OCI-LY7 (cell line): Measurements from ENCODE around the gene GALNT17. TPM values are rescaled to one million over a fixed set of nuclear protein-coding genes. Genes with fewer than 3 reads are reported as not detected.

Experiments
- BruUV-seq: library from RNA; stranded (reverse); fragments of 400-500 nt; replicated peaks from 2 replicates; lab custom pipeline; 2021; lab: Mats Ljungman, UMichigan
- CTCF ChIA-PET: fragments of 300-600 bp; sonication (Branson Sonifier 250); formaldehyde crosslinking; loops from one replicate; lab custom pipeline; 2022; ENCODE audit warnings: antibody characterized with exemption; ENCODE audit not compliant: unreplicated experiment; lab: Charles Lee
- POLR2A ChIA-PET: fragments of 300-600 bp; sonication (Branson Sonifier 250); formaldehyde crosslinking; loops from one replicate; lab custom pipeline; 2022; ENCODE audit warnings: antibody characterized with exemption; lab: Charles Lee
- DNase-seq: peaks from one replicate; pipeline ENCODE4 v3.0.0-alpha.2; 2015; ENCODE audit warnings: low spot score
- H2AFZ ChIP-seq: fragments of 200-600 bp; sonication (generic), shearing (Covaris generic); 2 replicates; pipeline ENCODE4 v1.6.1; 2014; ENCODE audit warnings: mild to moderate bottlenecking, antibody characterized with exemption, low read length, moderate library complexity
- H3K27ac ChIP-seq: fragments of 200-600 bp; sonication (generic); 2 replicates; pipeline ENCODE4 v1.5.1; 2014; ENCODE audit warnings: mixed run types, low read depth, mild to moderate bottlenecking, moderate library complexity, low read length, inconsistent platforms; ENCODE audit not compliant: poor library complexity, severe bottlenecking
- H3K36me3 ChIP-seq: fragments of 200-600 bp; sonication (generic); 2 replicates; pipeline ENCODE4 v1.6.1; 2014; ENCODE audit warnings: mild to moderate bottlenecking, antibody characterized with exemption, low read length, moderate library complexity, mixed read lengths; ENCODE audit not compliant: insufficient read depth
- H3K4me1 ChIP-seq: fragments of 200-600 bp; sonication (generic); 2 replicates; pipeline ENCODE4 v1.5.1; 2014; ENCODE audit warnings: mild to moderate bottlenecking, low read length; ENCODE audit not compliant: insufficient read depth, poor library complexity, severe bottlenecking
- H3K4me2 ChIP-seq: fragments of 200-600 bp; sonication (generic); 2 replicates; pipeline ENCODE4 v1.6.1; 2014; ENCODE audit warnings: mild to moderate bottlenecking, low read length
- H3K4me3 ChIP-seq: fragments of 200-600 bp; sonication (generic); 2 replicates; pipeline ENCODE4 v1.5.1; 2014; ENCODE audit warnings: mild to moderate bottlenecking, low read depth, low read length; ENCODE audit not compliant: poor library complexity, severe bottlenecking
- H3K79me2 ChIP-seq: fragments of 200-600 bp; sonication (generic); 2 replicates; pipeline ENCODE4 v1.6.1; 2016; ENCODE audit warnings: low read depth, mild to moderate bottlenecking, low read length, moderate library complexity, mixed read lengths; ENCODE audit not compliant: insufficient read depth
- H3K9me2 ChIP-seq: fragments of 200-600 bp; sonication (generic); 2 replicates; pipeline ENCODE4 v1.6.1; 2016; ENCODE audit warnings: mild to moderate bottlenecking, low read length, mixed read lengths; ENCODE audit not compliant: insufficient read depth
- H3K9me3 ChIP-seq: fragments of 200-600 bp; sonication (generic); 2 replicates; pipeline ENCODE4 v1.6.1; 2014; ENCODE audit warnings: mild to moderate bottlenecking, mixed run types, low read length, mixed read lengths
- H4K20me1 ChIP-seq: fragments of 200-600 bp; sonication (generic); 2 replicates; pipeline ENCODE4 v1.6.1; 2014; ENCODE audit warnings: mild to moderate bottlenecking, antibody characterized with exemption, low read length, moderate library complexity, mixed read lengths; ENCODE audit not compliant: insufficient read depth
- CTCF ChIP-seq: fragments of 200-600 bp; sonication (generic); conservative IDR thresholded peaks from 2 replicates; pipeline ENCODE4 v1.5.1; 2014; ENCODE audit warnings: mild to moderate bottlenecking, antibody characterized with exemption, low read length, moderate library complexity, mixed read lengths
- EZH2phosphoT487 ChIP-seq: fragments of 200-600 bp; sonication (generic); IDR thresholded peaks from 2 replicates; pipeline ENCODE4 v1.6.1; 2018; ENCODE audit warnings: low read depth, borderline replicate concordance, mild to moderate bottlenecking, mixed run types, antibody characterized with exemption, low read length, moderate library complexity, mixed read lengths
- intact Hi-C: fragments of 100-400 bp; cut with micrococcal nuclease; formaldehyde crosslinking; loops from one replicate; pipeline ENCODE4 v1.10.0; 2022; ENCODE audit not compliant: unreplicated experiment
- total RNA-seq, 2 experiments: library from RNA; depleted of rRNA in 1 of 2; stranded (reverse); fragments of >200 nt in 1 of 2; shearing (Covaris generic) in 1 of 2; gene quantifications; 2 replicates each; pipeline ENCODE4 v1.2.3, GENCODE V29; 2014 to 2022

Gene GALNT17
- total RNA-seq, 2 experiments from 2014 or later = not detected

GRCh38 chr7:71687831-71688599 is 556.1 kb downstream of the GALNT17 start:
- intact Hi-C loops = no loop called here
- H3K4me3 ChIP-seq = no peak overlapping the region
- H3K4me2 ChIP-seq = no peak overlapping the region
- BruUV-seq = no TSS peak
- no peaks in the 10 kb centered on the region for H3K36me3 ChIP-seq
- POLR2A ChIA-PET = interaction anchor here (0.6 kb wide), 1 partner anchor 251 kb away, joined by 3 read pairs; no protein-coding TSS in a partner anchor
- no peak for DNase-seq
- CTCF ChIA-PET = no interaction called here
- H3K4me1 ChIP-seq = no peaks in the 10 kb centered on the region
- H3K9me3 ChIP-seq = no peaks in the 10 kb centered on the region
- no peak overlapping the region for H3K27ac ChIP-seq
- no peaks in the 10 kb centered on the region for H4K20me1 ChIP-seq
- H2AFZ ChIP-seq = no peak overlapping the region
- H3K9me2 ChIP-seq = no peaks in the 10 kb centered on the region
- no peak for TF ChIP-seq CTCF
- no peak for TF ChIP-seq EZH2phosphoT487
- H3K79me2 ChIP-seq = no peaks in the 10 kb centered on the region

- Histone ChIP-seq H3K9me2 (no peaks in the 10 kb centered on the region), H4K20me1 (no peaks in the 10 kb centered on the region), H3K27ac (no peak overlapping the region), H3K79me2 (no peaks in the 10 kb centered on the region), H3K4me3 (no peak overlapping the region), H3K4me1 (no peaks in the 10 kb centered on the region), H2AFZ (no peak overlapping the region), H3K9me3 (no peaks in the 10 kb centered on the region), H3K36me3 (no peaks in the 10 kb centered on the region), H3K4me2 (no peak overlapping the region)
- POLR2A ChIA-PET = interaction anchor here (0.6 to 1.1 kb wide), 2 partner anchors 11 to 498 kb away, joined by 3 to 4 read pairs; no protein-coding TSS in a partner anchor
- intact Hi-C loops = no loop called here
- no peak for DNase-seq
- BruUV-seq = no TSS peak
- CTCF ChIA-PET = no interaction called here
- TF ChIP-seq EZH2phosphoT487 (no peak), CTCF (no peak)
These were observed 559.6 kb downstream of the GALNT17 start for GRCh38 chr7:71691538-71691937.

GRCh38 chr7:71694665-71695064 is 562.7 kb downstream of the GALNT17 start:
- no peak overlapping the region for H2AFZ ChIP-seq
- H3K4me2 ChIP-seq = no peak overlapping the region
- no peak for DNase-seq
- intact Hi-C loops = no loop called here
- H3K9me3 ChIP-seq = no peaks in the 10 kb centered on the region
- TF ChIP-seq CTCF (no peak), EZH2phosphoT487 (no peak)
- no TSS peak for BruUV-seq
- no peaks in the 10 kb centered on the region for H3K79me2 ChIP-seq
- ChIA-PET CTCF (no interaction called here), POLR2A (no interaction called here)
- H3K4me1 ChIP-seq = no peaks in the 10 kb centered on the region
- no peak overlapping the region for H3K4me3 ChIP-seq
- no peaks in the 10 kb centered on the region for H3K9me2 ChIP-seq
- H3K36me3 ChIP-seq = no peaks in the 10 kb centered on the region
- no peak overlapping the region for H3K27ac ChIP-seq
- no peaks in the 10 kb centered on the region for H4K20me1 ChIP-seq
